ENCODE results near the gene OR52L1. TPM values are rescaled to one million over a fixed set of nuclear protein-coding genes. Genes with fewer than 3 reads are reported as not detected.

Gene OR52L1
- total and polyA plus RNA-seq, 2 of the 8 experiments (the other 6 are each of a cell fraction or from before 2014, with no cell fraction given), result 0.24 TPM; not detected in 1

DNA sequence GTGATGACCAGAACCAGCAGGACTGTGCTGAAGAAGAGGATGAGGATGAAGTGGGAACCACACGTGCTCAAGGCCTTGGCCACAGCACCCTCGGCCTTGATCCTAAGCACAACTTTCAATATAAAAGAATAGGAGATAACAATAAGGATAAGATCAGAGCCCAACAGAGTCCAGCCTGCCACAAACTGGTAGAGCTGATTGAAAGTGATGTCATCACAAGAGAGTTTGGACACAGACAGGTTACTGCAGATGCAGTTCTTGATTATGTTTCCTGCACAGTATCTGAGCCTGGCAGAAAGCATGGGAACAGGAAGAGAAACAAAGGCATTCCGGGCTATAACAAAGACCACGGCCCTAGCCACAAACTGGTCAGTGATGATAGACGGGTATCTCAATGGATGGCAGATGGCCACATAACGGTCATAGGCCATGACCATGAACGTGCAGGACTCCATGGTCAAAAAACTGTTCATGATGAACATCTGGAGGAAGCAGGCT lies 15.5 kb upstream of the OR52L1 start:
- no peak overlapping the region for H2BK120ac ChIP-seq (replicated peaks; ENCODE audit: low read depth, low read length)
- no peaks in the 10 kb centered on the region for H3K36me3 ChIP-seq (ENCODE audit: control insufficient read depth in 2 of 4, insufficient read depth in 4 of 4, low read length in 3 of 4)
- no peak overlapping the region for H3K14ac ChIP-seq (ENCODE audit: insufficient read length)
- no peak overlapping the region for H2BK20ac ChIP-seq (ENCODE audit: low read length)
- no peak overlapping the region for H3K4ac ChIP-seq (replicated peaks; ENCODE audit: insufficient read length, low read depth, low read length)
- H2AFZ ChIP-seq (ENCODE audit: low read length), result no peak overlapping the region
- H3K9me3 ChIP-seq (ENCODE audit: insufficient read depth in 2 of 2, low read depth in 1 of 2, low read length in 1 of 2), result no peaks in the 10 kb centered on the region
- no peak overlapping the region for H2BK12ac ChIP-seq (ENCODE audit: low read depth, low read length)
- no peak overlapping the region for H3K23ac ChIP-seq (ENCODE audit: insufficient read length)
- no peak overlapping the region for H4K5ac ChIP-seq (ENCODE audit: insufficient read length, low read depth, low read length)
- H3K56ac ChIP-seq (replicated peaks; ENCODE audit: insufficient read length, low read depth, low read length), result no peak overlapping the region
- no peak overlapping the region for H3K27ac ChIP-seq (ENCODE audit: low read depth, low read length)
- H3K79me2 ChIP-seq (ENCODE audit: control insufficient read depth in 1 of 2, insufficient read depth in 2 of 2, low read length in 2 of 2), result no peaks in the 10 kb centered on the region
- H4K91ac ChIP-seq (replicated peaks; ENCODE audit: insufficient read length, low read length), result no peak overlapping the region
- 93% methylated on average over 7 of the region's 7 CpGs; no CpG with 5 or more reads in 1 of the 2 experiments for WGBS, 2 experiments (ENCODE audit: extremely low coverage in 1 of 2, insufficient coverage in 1 of 2, insufficient read length in 1 of 2, insufficient replicate concordance in 2 of 2, low coverage in 1 of 2, low lambda C conversion rate in 2 of 2, missing lambda C conversion rate in 1 of 2)
- H3K9ac ChIP-seq (replicated peaks in 1 of 4; ENCODE audit: extremely low read depth in 1 of 4, low read depth in 3 of 4, low read length in 3 of 4), result no peak overlapping the region
- FAIRE-seq (no peak), DNase-seq (ENCODE audit: low read depth in 1 of 2, low spot score in 2 of 2) (no peak)
- H3K23me2 ChIP-seq (ENCODE audit: low read depth, low read length), result no peaks in the 10 kb centered on the region
- no peak overlapping the region for H4K8ac ChIP-seq (ENCODE audit: extremely low read depth, insufficient read depth, low read length)
- no peak overlapping the region for H3K18ac ChIP-seq (ENCODE audit: extremely low read depth, low read length)
- H4K20me1 ChIP-seq (replicated peaks in 1 of 2; ENCODE audit: control insufficient read depth in 1 of 2, insufficient read depth in 2 of 2, low read length in 2 of 2), result no peaks in the 10 kb centered on the region
- H2BK15ac ChIP-seq (ENCODE audit: low read length), result no peak overlapping the region
- H3K79me1 ChIP-seq (ENCODE audit: low read depth, low read length), result no peaks in the 10 kb centered on the region
- H3K27me3 ChIP-seq (replicated peaks in 1 of 4; ENCODE audit: control insufficient read depth in 3 of 4, extremely low read depth in 1 of 4, insufficient read depth in 3 of 4, low read length in 3 of 4), result no peaks in the 10 kb centered on the region
- no peak overlapping the region for H3K4me2 ChIP-seq (ENCODE audit: insufficient read depth in 1 of 2, low read depth in 2 of 2, low read length in 2 of 2)
- H3K4me1 ChIP-seq (replicated peaks in 1 of 4; ENCODE audit: control insufficient read depth in 3 of 4, insufficient read depth in 4 of 4, low read length in 3 of 4), result no peaks in the 10 kb centered on the region
- ChIA-PET POLR2A (ENCODE audit: partially characterized antibody) (no interaction called here), CTCF (ENCODE audit: partially characterized antibody) (interaction anchor here (2.0 to 2.7 kb wide), 2 partner anchors 351 to 361 kb away, joined by 4 to 8 read pairs; no protein-coding TSS in a partner anchor)
- no peak overlapping the region for H2BK5ac ChIP-seq (ENCODE audit: low read depth, low read length)
- no peak overlapping the region for H3K4me3 ChIP-seq (ENCODE audit: extremely low read depth in 1 of 4, insufficient read depth in 2 of 4, low read depth in 3 of 4, low read length in 4 of 4)
- H2AK5ac ChIP-seq (ENCODE audit: low read depth, low read length), result no peak overlapping the region

Measured in H1 (cell line).